HG02870 (cell line): ENCODE measurements around the gene YARS1.
"Not testable (repeated sequence)": the region's sequence is repeated elsewhere in the genome, so short reads cannot be mapped to it uniquely, and the experiment has no call there.

Experiments used
- ATAC-seq: cut with Tn5 transposase; IDR thresholded peaks from one replicate; pipeline ENCODE4 v1.9.1; 2021; ENCODE audit warnings: mild to moderate bottlenecking, moderate library complexity; ENCODE audit not compliant: unreplicated experiment

YARS1 gene

DNA sequence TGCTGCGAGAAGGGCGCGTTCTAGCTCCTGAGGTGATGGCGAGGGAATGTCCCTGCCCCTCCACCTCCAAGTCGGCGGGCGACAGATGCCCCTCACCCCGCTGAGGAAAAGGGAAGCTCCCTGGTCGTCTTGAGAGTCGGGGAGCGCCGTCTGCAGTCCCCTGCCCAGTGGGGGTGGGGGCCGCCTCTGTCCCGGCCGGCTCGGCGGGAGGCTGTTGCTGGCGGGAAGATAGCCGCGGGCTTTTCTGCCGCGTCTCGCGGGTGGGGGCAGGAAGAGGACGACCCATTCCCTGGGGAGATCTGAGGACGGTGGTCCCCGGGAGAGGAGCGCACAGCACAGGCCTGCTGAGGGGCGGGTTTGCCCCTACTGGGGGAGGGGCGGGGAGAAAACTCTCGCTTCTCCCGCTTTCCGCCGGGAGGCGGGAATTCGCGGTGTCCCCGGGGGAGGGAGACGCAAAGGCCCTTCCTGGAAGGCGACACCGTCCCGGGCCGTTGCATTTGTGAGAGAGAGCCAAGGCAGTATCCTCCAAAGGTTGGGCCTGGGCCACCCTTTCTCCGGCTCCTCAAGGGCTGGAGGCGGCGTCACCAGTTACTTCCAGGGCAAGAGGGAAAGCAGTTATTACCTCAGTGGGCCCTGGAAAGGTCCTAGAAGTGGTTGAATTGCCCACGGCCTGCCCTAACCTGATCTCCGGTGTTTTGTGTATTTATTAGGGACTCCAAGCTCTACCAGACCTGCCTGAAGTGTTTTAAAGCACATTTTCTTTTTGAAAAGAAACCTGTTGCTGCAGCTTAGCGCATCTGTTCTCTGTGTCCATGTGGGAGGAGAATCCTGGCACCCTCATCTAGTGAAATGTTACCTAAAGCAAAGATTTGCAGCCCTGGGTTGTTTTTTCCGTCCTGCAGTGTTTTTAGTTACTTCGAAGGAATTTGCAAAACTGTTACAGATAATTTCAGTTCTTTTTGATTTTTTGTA is 943 bp upstream of the YARS1 start:
- peak; percentile 11 for ATAC-seq

DNA sequence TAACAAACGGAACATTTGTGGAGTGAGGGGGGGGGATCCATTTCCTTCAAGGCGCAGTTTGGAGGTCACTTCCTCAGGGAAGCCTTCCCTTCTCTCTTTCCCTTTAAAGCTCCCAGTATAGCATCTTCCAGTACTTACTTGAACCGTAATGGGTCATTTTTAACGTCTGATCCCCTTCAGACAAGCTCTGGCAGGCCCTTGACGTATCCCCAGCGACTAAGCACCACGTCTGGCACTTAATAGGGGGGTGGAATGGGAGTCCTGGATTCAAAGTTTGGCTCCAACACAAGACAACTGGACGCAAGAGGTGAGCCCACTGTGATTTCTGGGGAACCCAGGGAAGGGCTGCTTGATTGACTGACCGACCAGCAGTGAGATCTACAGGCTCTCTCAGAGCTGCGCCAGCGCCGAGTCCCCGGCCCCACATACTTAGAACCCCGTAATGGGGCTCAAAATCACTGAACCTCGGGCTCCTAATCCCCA is 441 bp downstream of the YARS1 start:
- ATAC-seq = peak; percentile 8

DNA sequence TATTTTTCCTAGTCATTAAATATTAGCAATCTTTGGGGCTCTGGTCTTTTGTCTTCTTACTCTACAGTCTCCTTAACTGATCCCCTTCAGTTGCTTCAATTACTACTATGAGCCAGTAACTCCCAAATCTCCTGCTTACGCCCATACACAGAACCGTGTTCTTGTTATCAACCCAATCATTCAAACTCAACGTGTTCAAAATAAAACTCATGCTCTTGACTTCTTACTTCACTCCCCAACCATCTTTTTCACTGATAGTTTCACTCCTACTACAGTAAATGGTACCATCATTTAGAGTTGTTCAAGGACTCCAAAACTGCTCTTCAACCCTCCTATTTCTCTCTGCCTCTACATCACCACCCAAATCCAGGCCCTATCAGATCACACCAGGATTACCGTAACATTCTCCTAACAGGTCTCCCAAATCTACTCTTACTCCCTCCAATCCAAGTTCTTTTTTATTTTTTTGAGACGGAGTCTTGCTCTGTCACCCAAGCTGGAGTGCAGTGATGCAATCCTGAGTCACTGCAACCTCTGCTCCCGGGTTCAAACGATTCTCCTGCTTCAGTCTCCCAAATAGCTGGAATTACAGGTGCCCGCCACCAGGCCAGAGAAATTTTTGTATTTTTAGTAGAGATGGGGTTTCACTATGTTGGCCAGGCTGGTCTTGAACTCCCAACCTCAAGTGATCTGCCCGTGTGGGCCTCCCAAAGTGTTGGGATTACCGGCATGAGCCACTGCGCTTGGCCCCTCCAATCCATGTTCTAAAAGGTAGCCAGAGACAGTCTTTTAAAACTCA is 3.0 kb downstream of the YARS1 start:
- no peak for ATAC-seq

DNA sequence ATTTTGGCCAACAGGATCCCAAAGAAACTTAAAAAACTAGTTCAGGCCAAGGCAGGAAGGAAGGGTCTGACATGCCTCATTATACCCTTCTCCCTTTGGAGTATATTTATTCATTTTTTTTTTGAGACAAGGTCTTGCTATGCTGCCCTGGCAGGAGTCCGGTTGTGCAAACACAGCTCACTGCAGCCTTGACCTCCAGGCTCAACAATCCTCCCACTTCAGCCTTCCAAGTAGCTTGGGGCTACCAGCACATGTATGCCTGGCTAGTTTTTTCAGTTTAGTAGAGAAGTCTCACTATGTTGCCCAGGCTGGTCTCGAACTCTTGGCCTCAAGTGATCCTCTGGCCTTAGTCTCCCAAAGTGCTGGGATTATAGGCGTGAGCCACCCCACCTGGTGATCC is 5.2 kb downstream of the YARS1 start:
- ATAC-seq = no peak

DNA sequence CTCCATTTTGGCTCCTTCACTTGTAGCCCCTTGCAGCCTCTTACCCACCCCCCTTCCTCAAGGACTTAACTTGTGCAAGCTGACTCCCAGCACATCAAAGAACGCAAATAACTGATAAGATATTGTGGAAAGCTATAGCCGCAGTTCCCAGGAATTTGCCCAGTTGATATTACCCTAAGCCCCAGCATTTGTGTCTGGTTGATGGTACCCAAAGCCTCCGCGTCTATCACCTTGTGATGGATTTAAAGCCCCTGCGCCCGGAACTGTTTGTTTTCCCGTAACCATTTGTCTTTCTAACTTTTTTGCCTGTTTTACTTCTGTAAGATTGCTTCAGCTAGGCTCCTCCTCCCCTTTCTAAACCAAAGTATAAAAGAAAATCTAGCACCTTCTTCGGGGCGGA is 5.9 kb downstream of the YARS1 start:
- no peak for ATAC-seq

DNA sequence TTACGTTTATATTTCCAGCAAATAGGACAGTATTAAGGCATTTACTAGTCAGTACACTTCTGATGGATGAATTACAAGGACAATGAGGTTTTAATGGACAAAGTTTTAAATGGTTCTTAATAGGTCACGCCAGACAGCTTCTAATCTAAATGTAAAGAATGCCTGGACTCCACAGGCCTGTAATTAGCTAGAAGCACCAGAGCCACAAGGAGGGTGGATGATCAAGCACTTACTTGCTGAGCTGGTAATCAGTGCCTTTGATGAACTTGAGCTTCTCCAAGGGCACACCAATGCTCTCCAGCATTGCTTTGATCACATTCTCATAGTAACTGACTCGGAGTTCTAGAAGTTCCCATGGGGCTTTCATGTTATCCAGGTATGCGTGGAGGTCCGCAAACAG is 6.8 kb downstream of the YARS1 start:
- ATAC-seq = no peak

DNA sequence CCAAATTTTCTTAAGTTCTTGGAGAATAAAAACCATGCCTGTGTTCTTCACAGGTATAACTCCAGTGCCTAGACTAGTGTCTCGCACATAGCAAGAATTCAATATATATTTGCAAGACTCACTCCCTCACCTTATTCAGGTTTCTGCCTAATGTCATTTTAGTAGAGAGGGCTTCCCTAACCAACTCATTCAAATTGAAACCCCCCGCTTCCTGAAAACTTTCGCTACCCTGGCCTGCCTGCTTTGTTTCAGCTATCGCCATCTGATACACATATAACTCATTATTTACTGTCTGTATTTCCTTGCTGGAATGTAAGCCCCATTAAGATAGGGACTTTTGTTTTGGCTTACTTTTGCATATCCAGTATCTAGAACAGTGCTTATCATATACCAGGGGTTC is 8.6 kb downstream of the YARS1 start:
- ATAC-seq = no peak

DNA sequence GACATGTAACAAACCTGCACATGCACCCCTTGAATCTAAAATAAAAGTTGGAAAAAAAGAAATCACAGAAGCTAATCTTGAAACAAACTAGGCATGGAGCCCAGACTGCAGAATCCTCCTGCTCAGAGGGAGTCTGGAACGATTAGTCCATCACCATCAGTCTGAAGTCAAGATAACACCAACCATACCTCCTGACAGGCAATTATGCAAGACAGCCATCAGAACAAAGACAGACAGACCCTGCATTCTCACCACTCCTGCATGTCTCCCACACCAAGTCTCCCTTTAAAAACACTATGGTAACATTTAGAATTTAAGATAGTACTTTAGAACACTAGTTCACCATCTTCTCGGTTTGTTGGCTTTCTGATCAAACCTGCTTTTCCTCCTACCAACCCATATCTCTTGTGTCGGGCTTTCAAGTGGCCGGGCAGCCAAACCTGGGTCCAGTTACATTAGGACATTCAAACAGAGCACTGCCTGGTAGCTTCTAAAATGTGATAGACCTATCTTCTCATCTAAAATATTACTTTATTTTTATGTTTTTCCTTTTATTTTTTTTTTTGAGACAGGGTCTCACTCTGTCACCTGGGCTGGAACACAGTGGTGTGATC is 10.1 kb downstream of the YARS1 start:
- no peak for ATAC-seq

DNA sequence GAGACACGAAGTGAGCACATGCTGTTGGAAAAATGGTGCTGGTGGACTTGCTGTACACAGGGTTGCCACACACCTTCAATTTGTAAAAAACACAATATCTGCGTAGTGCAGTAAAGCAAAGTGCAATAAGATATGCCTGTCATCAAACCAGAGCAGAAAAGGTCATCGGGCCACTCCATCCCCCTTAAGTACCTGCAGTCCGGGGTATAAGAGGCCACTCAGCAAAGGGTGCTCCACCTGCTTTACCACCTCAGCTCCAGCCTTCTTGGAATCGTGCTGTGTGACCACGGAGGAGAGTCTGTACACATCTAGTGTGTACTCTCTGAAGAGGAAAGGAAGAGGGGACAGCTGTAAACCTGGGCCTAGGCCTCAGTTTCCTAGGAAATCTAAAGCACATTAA is 10.9 kb downstream of the YARS1 start:
- no peak for ATAC-seq

DNA sequence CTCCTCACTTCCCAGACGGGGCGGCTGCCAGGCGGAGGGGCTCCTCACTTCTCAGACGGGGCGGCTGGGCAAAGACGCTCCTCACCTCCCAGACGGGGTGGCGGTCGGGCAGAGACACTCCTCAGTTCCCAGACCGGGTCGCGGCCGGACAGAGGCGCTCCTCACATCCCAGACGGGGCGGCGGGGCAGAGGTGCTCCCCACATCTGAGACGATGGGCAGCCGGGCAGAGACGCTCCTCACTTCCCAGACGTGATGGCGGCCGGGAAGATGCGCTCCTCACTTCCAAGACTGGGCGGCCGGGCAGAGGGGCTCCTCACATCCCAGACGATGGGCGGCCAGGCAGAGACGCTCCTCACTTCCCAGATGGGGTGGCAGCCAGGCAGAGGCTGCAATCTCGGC is 12.7 kb downstream of the YARS1 start:
- ATAC-seq = not testable (repeated sequence)

DNA sequence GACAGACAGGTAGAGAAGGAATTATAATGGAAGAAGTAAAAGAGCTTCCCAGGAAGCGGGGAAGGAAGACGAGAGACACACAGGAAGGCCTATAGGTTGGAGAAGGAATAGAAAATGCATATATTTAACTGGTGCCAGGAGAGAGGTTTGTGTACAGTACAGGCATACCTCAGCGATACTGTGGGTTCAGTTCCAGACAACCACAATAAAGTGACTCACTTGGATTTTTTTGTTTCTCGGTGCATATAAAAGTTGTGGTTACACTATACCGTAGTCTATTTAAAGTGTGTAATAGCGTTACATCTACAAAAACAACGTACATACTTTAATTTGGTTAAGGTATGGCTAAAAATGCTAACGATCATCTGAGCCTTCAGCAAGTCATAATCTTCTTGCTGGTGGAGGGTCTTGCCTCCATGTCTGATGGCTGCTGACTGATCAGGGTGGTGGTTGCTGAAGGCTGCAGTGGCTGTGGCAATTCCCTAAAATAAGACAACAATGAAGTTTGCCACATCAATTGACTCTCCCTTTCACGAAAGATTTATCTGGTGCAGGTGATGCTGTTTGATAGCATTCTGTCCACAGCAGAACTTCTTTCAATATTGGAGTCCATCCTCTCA is 16.0 kb downstream of the YARS1 start:
- ATAC-seq = no peak

DNA sequence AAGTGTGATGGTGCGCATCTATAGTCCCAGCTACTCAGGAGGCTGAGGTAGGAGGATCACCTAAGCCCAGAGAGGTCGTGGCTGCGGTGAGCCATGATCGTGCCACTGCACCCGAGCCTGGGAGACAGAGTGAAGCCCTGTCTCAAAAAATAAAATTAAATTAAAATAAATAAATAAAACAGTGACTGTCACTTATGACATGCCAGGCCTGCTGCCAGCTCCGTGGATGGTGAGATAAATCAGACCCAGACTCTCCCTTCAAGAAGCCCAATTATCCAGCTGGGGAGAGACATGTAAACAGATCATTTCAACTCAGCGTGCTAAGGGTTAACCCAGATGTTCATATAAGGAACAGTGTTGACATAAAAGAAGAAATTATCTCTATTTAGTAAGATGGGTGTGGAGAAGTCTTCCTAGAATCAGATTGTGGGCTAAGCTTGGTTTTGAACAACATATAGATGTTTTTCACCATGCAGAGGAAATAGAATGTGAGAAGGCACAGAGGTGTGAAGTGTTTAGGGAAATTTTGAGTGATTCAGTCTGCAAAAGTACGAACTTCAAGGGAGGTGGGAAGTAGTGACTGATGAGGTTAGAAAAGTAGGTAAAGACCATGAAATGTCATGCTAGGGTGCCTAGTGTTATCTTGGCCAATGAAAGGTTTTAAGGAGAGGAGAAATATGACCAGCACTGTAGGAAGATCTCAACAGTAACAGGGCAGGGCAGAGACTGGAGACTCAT is 18.3 kb downstream of the YARS1 start:
- no peak for ATAC-seq

DNA sequence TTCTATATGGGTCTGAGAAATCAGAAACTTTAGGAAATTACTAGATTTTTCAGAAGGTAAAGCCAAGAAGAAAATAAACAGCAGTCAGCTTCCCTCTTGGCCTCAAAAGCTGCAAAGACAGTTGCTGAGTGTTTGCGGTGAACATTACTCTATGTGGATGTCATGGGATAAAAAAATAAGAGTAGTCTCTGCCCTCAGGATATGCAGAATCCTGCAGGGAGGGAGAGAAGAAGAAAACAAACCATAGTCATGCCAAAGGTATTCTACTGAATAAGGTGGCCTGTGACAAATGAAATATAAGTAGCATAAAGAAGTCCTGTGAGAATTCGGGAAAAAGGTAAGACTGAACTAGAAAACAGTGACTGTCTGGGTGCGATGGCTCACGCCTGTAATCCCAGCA is 19.0 kb downstream of the YARS1 start:
- ATAC-seq = no peak

DNA sequence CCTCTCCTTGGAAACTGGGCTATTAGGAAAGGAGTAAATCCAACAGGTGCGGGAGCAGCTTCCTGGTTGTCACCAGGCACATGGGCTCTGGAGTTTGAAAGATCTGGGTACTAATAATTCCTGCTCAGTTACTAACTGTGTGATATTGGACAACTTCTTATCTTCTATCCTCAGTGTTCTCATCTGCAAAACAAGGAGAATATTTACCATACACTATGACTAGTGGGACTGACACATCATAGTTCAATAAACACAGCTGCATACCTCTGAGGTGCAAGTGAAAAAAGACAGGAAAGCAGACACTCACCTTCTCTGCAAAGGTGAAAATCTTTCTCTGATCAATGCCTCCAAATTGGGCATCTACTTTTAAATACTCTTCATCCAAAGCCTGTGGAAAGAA is 19.7 kb downstream of the YARS1 start:
- no peak for ATAC-seq

DNA sequence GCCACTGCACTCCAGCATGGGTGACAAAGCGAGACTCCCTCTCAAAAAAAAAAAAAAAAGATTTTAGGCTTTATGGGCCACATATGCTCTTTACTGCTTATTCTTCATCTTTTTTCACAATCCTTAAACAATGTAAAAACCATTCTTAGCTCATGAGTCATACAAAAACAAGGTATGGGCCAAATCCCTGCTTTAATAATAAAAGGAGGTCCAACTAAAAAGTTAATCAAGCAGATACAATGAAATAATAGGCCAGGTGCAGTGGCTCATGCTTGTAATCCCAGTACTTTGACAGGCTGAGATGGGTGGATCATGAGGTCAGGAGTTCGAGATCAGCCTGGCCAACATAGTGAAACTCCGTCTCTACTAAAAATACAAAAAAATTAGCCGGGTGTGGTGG is 21.4 kb downstream of the YARS1 start:
- ATAC-seq = not testable (repeated sequence)

DNA sequence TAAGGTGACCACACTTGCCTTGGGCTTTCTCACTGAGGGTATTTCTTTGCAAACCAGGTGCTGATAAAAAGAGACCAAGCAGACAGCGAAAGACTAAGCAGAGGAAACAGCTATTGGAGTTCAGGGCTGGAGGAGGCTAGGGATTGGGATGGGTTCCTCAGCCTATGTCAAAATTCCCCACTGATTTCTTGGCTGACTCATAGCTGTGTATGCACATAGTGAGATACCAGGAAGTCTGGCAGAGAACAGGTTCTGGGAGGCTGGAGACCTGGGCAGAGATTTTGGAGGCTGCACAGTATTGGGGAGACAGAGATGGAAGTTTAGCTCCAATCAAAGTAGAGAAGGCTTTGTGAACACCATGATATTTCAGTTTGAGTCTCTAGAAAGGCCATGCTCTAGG is 25.3 kb downstream of the YARS1 start:
- ATAC-seq = no peak

DNA sequence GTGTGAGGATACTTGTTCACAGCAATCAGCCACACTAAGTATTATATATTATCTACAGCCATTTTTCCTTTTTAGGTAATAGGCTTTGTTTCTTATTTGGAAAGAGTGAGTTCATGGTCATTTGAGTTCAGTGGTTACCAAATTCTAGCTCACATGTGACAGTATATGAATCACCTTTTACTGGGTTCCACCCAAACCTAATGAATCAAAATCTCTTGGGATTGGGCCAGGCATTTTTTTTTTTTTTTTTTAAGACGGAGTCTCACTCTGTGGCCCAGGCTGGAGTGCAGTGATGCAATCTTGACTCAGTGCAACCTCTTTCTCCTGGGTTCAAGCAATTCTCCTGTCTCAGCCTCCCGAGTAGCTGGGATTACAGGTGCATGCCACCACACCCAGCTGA is 27.8 kb downstream of the YARS1 start:
- not testable (repeated sequence) for ATAC-seq

DNA sequence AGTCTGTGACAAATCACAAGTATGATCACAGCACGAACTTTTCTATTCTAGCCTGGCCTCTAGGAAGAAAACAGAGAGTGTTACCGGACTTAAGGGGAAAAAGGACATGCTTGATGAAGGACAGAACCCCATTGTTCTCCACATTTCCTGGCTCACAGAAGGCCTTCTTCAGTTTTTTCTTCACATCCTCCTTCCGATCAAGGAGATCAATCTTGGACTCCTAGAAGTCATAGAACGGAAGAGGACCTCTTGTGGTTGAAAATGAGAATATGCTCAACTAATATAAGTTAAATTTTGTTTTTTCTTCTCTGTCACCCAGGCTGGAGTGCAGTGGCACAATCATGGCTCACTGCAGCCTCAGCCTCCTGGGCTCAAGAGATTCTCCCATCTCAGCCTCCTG is 30.3 kb downstream of the YARS1 start:
- no peak for ATAC-seq

DNA sequence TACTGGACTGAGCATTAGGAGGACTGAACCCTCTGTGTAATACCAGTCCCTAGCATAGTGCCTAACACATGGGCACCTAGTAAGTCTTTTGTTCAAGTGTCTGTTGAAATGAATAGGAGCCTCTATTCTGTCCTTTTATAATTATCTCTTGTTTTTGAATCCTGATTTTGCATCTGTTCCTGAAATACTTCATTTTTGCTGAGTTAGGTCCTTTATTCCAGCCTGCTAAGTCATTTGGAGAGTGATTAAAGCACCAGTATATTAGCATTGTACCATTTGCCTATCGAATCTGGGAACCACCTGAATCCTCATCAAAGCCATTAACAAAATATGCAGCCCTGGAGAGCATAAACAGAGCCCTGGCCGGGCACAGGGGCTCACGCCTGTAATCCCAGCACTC is 32.3 kb downstream of the YARS1 start:
- no peak for ATAC-seq

DNA sequence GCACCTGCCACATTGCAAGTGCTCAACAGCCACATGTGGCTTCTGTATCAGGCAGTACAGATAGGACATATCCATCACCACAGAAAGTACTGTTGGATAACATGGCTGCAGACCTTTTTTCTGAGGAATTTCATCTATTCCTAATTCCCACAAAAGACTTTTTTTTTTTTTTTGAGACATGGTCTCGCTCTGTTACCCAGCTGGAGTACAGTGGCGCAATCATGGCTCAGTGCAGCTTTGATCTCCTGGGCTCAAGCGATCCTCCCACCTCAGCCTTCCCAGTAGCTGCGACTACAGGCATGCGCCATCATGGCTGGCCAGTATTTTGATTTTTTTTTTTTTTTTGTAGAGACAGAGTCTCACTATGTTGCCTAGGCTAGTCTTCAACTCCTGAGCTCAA is 33.3 kb downstream of the YARS1 start:
- ATAC-seq = no peak
